Astrocyte (in vitro differentiated cells and primary cell): ENCODE results near the gene RPUSD1.

ENCODE experiments used
- CTCF ChIP-seq: IDR thresholded peaks from 2 replicates; pipeline ENCODE4 v1.5.1; 2011; ENCODE audit warnings: low read depth, mild to moderate bottlenecking, inconsistent platforms, low read length, moderate library complexity; ENCODE audit not compliant: insufficient read depth
- EZH2 ChIP-seq: IDR thresholded peaks from 2 replicates; pipeline ENCODE4 v1.6.1; 2012; ENCODE audit warnings: mild to moderate bottlenecking, low read length, inconsistent platforms; ENCODE audit not compliant: insufficient read depth

- TF ChIP-seq CTCF (no peak), EZH2 (no peak)
Observed at GRCh38 chr16:764848-765487, 23.2 kb downstream of the RPUSD1 start.
